H9 (cell line): ENCODE measurements around the gene RPGRIP1L. TPM values are rescaled to one million over a fixed set of nuclear protein-coding genes. Genes with fewer than 3 reads are reported as not detected.

Experiments
- DNase-seq: peaks from one replicate; pipeline ENCODE4 v3.0.0-alpha.2; 2017
- H2AFZ ChIP-seq: one replicate; pipeline ENCODE4 v1.6.1; 2013; ENCODE audit warnings: mild to moderate bottlenecking, low read length, control low read depth, moderate library complexity
- H2AK5ac ChIP-seq: 2 replicates; pipeline ENCODE4 v1.6.1; 2013; ENCODE audit warnings: low read length, control low read depth, mixed read lengths; ENCODE audit not compliant: insufficient read length
- H2BK120ac ChIP-seq: one replicate; pipeline ENCODE4 v1.6.1; 2013; ENCODE audit warnings: low read depth, mild to moderate bottlenecking, low read length, control low read depth, inconsistent platforms; ENCODE audit not compliant: poor library complexity, severe bottlenecking
- H2BK12ac ChIP-seq: 2 replicates; pipeline ENCODE4 v1.6.1; 2013; ENCODE audit warnings: low read length, control low read depth, mixed read lengths, low read depth; ENCODE audit not compliant: insufficient read length
- H2BK15ac ChIP-seq: 2 replicates; pipeline ENCODE4 v1.6.1; 2013; ENCODE audit warnings: low read depth, low read length, control low read depth
- H2BK20ac ChIP-seq: one replicate; pipeline ENCODE4 v1.6.1; 2013; ENCODE audit warnings: low read depth, mild to moderate bottlenecking, low read length, control low read depth, inconsistent platforms; ENCODE audit not compliant: poor library complexity, severe bottlenecking
- H2BK5ac ChIP-seq: 2 replicates; pipeline ENCODE4 v1.6.1; 2013; ENCODE audit warnings: low read length, control low read depth, mixed read lengths; ENCODE audit not compliant: insufficient read length
- H3K14ac ChIP-seq: 2 replicates; pipeline ENCODE4 v1.6.1; 2013; ENCODE audit warnings: low read length, control low read depth; ENCODE audit not compliant: insufficient read depth
- H3K18ac ChIP-seq: 2 replicates; pipeline ENCODE4 v1.6.1; 2013; ENCODE audit warnings: low read depth, mild to moderate bottlenecking, mixed read lengths, low read length, control low read depth; ENCODE audit not compliant: insufficient read length
- H3K23ac ChIP-seq: 2 replicates; pipeline ENCODE4 v1.6.1; 2013; ENCODE audit warnings: low read length, control low read depth, mixed read lengths, low read depth; ENCODE audit not compliant: insufficient read length
- H3K23me2 ChIP-seq: 2 replicates; pipeline ENCODE4 v1.6.1; 2013; ENCODE audit warnings: low read depth, mild to moderate bottlenecking, mixed read lengths, low read length, control low read depth; ENCODE audit not compliant: insufficient read length, poor library complexity, severe bottlenecking
- H3K27ac ChIP-seq: 2 replicates; pipeline ENCODE4 v1.5.1; 2013; ENCODE audit warnings: low read length, control low read depth, mixed read lengths, low read depth; ENCODE audit not compliant: insufficient read length
- H3K27me3 ChIP-seq: 2 replicates; pipeline ENCODE4 v1.6.1; 2013; ENCODE audit warnings: low read length, control low read depth, inconsistent platforms; ENCODE audit not compliant: insufficient read depth
- H3K4ac ChIP-seq: 2 replicates; pipeline ENCODE4 v1.6.1; 2013; ENCODE audit warnings: low read depth, mild to moderate bottlenecking, control low read depth, inconsistent platforms, low read length, moderate library complexity
- H3K4me1 ChIP-seq: 2 replicates; pipeline ENCODE4 v1.6.1; 2013; ENCODE audit warnings: low read length, control low read depth, inconsistent platforms; ENCODE audit not compliant: insufficient read depth
- H3K4me2 ChIP-seq: 2 replicates; pipeline ENCODE4 v1.6.1; 2013; ENCODE audit warnings: low read length, control low read depth, mixed read lengths; ENCODE audit not compliant: insufficient read length, insufficient read depth
- H3K56ac ChIP-seq: 2 replicates; pipeline ENCODE4 v1.6.1; 2013; ENCODE audit warnings: low read depth, mild to moderate bottlenecking, mixed read lengths, low read length, control low read depth; ENCODE audit not compliant: insufficient read length
- H3K79me1 ChIP-seq: 2 replicates; pipeline ENCODE4 v1.6.1; 2013; ENCODE audit warnings: low read depth, mild to moderate bottlenecking, moderate library complexity, low read length, control low read depth, inconsistent platforms; ENCODE audit not compliant: insufficient read depth, poor library complexity, severe bottlenecking
- H3K79me2 ChIP-seq: 2 replicates; pipeline ENCODE4 v1.6.1; 2013; ENCODE audit warnings: low read length, control low read depth, inconsistent platforms; ENCODE audit not compliant: insufficient read depth
- H3K9ac ChIP-seq: 2 replicates; pipeline ENCODE4 v1.6.1; 2013; ENCODE audit warnings: low read length, control low read depth, mixed read lengths; ENCODE audit not compliant: insufficient read length; ENCODE audit errors: extremely low read depth
- H3K9me3 ChIP-seq: one replicate; pipeline ENCODE4 v1.6.1; 2013; ENCODE audit warnings: low read depth, low read length, inconsistent platforms; ENCODE audit not compliant: control insufficient read depth
- H3T11ph ChIP-seq: one replicate; pipeline ENCODE4 v1.6.1; 2013; ENCODE audit warnings: mild to moderate bottlenecking, low read length, control low read depth, inconsistent platforms
- H4K20me1 ChIP-seq: one replicate; pipeline ENCODE4 v1.6.1; 2013; ENCODE audit not compliant: control insufficient read depth, insufficient read length, insufficient read depth
- H4K5ac ChIP-seq: 2 replicates; pipeline ENCODE4 v1.6.1; 2013; ENCODE audit warnings: low read depth, mild to moderate bottlenecking, mixed read lengths, low read length, control low read depth; ENCODE audit not compliant: insufficient read length
- H4K8ac ChIP-seq: replicated peaks from 2 replicates; pipeline ENCODE4 v1.6.1; 2013; ENCODE audit warnings: low read length, control low read depth, mixed read lengths, low read depth; ENCODE audit not compliant: insufficient read length
- H4K91ac ChIP-seq: 2 replicates; pipeline ENCODE4 v1.6.1; 2013; ENCODE audit warnings: low read depth, mild to moderate bottlenecking, moderate library complexity, mixed read lengths, low read length, control low read depth; ENCODE audit not compliant: insufficient read length
- H3K27ac Mint-ChIP-seq, 3 experiments: 2 replicates in 2 of 3; 3 replicates in 1 of 3; pipeline ENCODE4 v1.8.0; 2020 to 2021; ENCODE audit warnings: mixed read lengths in 3 of 3, mild to moderate bottlenecking in 1 of 3, moderate library complexity in 1 of 3
- H3K27me3 Mint-ChIP-seq: 2 replicates; pipeline ENCODE4 v1.8.0; 2021; ENCODE audit warnings: low read depth, mild to moderate bottlenecking, moderate library complexity, mixed read lengths
- H3K36me3 Mint-ChIP-seq, 3 experiments: 2 replicates in 2 of 3; 3 replicates in 1 of 3; pipeline ENCODE4 v1.8.0; 2020 to 2021; ENCODE audit warnings: low read depth in 3 of 3, mixed read lengths in 3 of 3; ENCODE audit not compliant: insufficient read depth in 1 of 3
- H3K4me1 Mint-ChIP-seq, 2 experiments: 2 replicates each; pipeline ENCODE4 v1.8.0; 2020; ENCODE audit warnings: mixed read lengths in 2 of 2
- H3K4me3 Mint-ChIP-seq, 2 experiments: 2 replicates in 1 of 2; 3 replicates in 1 of 2; pipeline ENCODE4 v1.8.0; 2020 to 2021; ENCODE audit warnings: mild to moderate bottlenecking in 2 of 2, mixed read lengths in 2 of 2, moderate library complexity in 1 of 2
- H3K9me3 Mint-ChIP-seq, 2 experiments: 2 replicates in 1 of 2; 3 replicates in 1 of 2; pipeline ENCODE4 v1.8.0; 2020; ENCODE audit warnings: mild to moderate bottlenecking in 2 of 2, mixed read lengths in 2 of 2, moderate library complexity in 1 of 2
- CTCF ChIP-seq: fragments of 200-600 bp; sonication (generic); conservative IDR thresholded peaks from 3 replicates; pipeline ENCODE4 v1.8.0; 2021; ENCODE audit warnings: antibody characterized with exemption, mild to moderate bottlenecking
- WGBS: extraction: QIAGEN DNeasy Blood & Tissue Kit; methylation state at CpG from one replicate; pipeline ENCODE4 v1.1.7; 2013; ENCODE audit warnings: missing lambda C conversion rate, low lambda C conversion rate, mixed read lengths; ENCODE audit not compliant: insufficient read length; ENCODE audit errors: extremely low coverage; 5-methylcytosine and 5-hydroxymethylcytosine counted together
- total RNA-seq: library from RNA; stranded (reverse); gene quantifications from 2 replicates; pipeline ENCODE4 v1.2.1, GENCODE V29; 2021

Gene RPGRIP1L
- total RNA-seq, 1 experiment from 2014 or later = 11.7 TPM

DNA sequence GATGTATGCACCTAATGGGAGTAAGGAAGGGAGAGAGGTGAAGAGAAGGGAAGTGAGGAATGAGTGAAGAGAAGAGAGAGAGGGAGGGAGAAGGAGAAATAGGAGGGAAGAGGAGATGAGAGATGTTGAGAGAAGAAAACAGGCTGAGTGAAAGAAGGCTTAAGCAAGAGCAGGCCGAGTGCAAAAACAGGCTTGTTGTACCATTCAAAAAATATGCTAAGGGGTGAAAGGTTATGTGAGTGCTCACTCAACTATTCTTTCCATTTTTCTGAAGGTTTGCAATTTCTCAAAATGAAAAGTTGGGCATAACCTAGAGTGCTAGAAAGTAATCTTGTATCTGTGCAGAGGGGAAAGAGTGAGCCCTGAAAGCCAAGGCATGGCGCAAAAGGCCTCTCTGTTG is 22.9 kb downstream of the RPGRIP1L start:
- H2BK20ac ChIP-seq = no peak overlapping the region
- no peak overlapping the region for H3K4ac ChIP-seq
- H3K79me2 ChIP-seq = no peaks in the 10 kb centered on the region
- no peak overlapping the region for H4K91ac ChIP-seq
- H2BK15ac ChIP-seq = no peak overlapping the region
- no peak overlapping the region for H2AK5ac ChIP-seq
- H3K23ac ChIP-seq = no peak overlapping the region
- H3K23me2 ChIP-seq = no peaks in the 10 kb centered on the region
- no peak overlapping the region for H4K8ac ChIP-seq
- H2BK120ac ChIP-seq = no peak overlapping the region
- H3K4me2 ChIP-seq = no peak overlapping the region
- no peak overlapping the region for H3K27ac ChIP-seq
- Mint-ChIP-seq H3K9me3 (no peaks in the 10 kb centered on the region; a peak in 2 of 5 replicates), H3K27ac (peak overlapping the region in 1 of 3 experiments; percentile 40; a peak in 3 of 7 replicates), H3K27me3 (no peaks in the 10 kb centered on the region), H3K4me3 (no peak overlapping the region), H3K36me3 (peaks cover 10 to 20% (median 16%) of the 10 kb centered on the region in 3 experiments), H3K4me1 (peaks cover 0 to 2% of the 10 kb centered on the region in 2 experiments; a peak in 1 of 4 replicates)
- no peak overlapping the region for H2BK5ac ChIP-seq
- no peak overlapping the region for H3K18ac ChIP-seq
- WGBS = no CpG with 5 or more reads among the region's 2 CpGs
- no peak overlapping the region for H2BK12ac ChIP-seq
- no peaks in the 10 kb centered on the region for H4K20me1 ChIP-seq
- H4K5ac ChIP-seq = no peak overlapping the region
- no peaks in the 10 kb centered on the region; the same call in 1 of the 2 replicates for H3K4me1 ChIP-seq
- H3K27me3 ChIP-seq = no peaks in the 10 kb centered on the region
- no peak overlapping the region for H3K9ac ChIP-seq
- no peak overlapping the region for H3T11ph ChIP-seq
- no peak overlapping the region for H3K14ac ChIP-seq
- no peak for DNase-seq
- H3K79me1 ChIP-seq = no peaks in the 10 kb centered on the region
- H3K56ac ChIP-seq = no peak overlapping the region
- no peak overlapping the region for H2AFZ ChIP-seq
- no peak for TF ChIP-seq CTCF
- no peaks in the 10 kb centered on the region for H3K9me3 ChIP-seq
